Stimulated activated naive CD4-positive, alpha-beta T cell treated with Interleukin-2 at 50 U/mL for 16 hours (primary cell): Measurements from ENCODE around the gene ITPR2.
"Not testable (repeated sequence)": the region's sequence is repeated elsewhere in the genome, so short reads cannot be mapped to it uniquely, and the experiment has no call there.

Source experiments
- DNase-seq: peaks from one replicate; lab custom pipeline; 2025; lab: John Stamatoyannopoulos, UW

Gene ITPR2

GRCh38 chr12:26786865-26787514 is 46.0 kb downstream of the ITPR2 start:
- no peak for DNase-seq

GRCh38 chr12:26786491-26786864 is 46.5 kb downstream of the ITPR2 start:
- DNase-seq: no peak

GRCh38 chr12:26783816-26784379 is 49.1 kb downstream of the ITPR2 start:
- not testable (repeated sequence) for DNase-seq

GRCh38 chr12:26783131-26783526 is 49.9 kb downstream of the ITPR2 start:
- no peak for DNase-seq

GRCh38 chr12:26782372-26783130 is 50.4 kb downstream of the ITPR2 start:
- DNase-seq: no peak

GRCh38 chr12:26780656-26781055 is 52.3 kb downstream of the ITPR2 start:
- not testable (repeated sequence) for DNase-seq

- DNase-seq: not testable (repeated sequence)
These were observed 54.7 kb downstream of the ITPR2 start for GRCh38 chr12:26778173-26778775.

- no peak for DNase-seq
These were observed 55.8 kb downstream of the ITPR2 start for GRCh38 chr12:26777236-26777635.

GRCh38 chr12:26775991-26776390 is 57.0 kb downstream of the ITPR2 start:
- not testable (repeated sequence) for DNase-seq

GRCh38 chr12:26773313-26774104 is 59.5 kb downstream of the ITPR2 start:
- no peak for DNase-seq

GRCh38 chr12:26771861-26772260 is 61.1 kb downstream of the ITPR2 start:
- DNase-seq: no peak

- DNase-seq: no peak
These were observed 62.5 kb downstream of the ITPR2 start for GRCh38 chr12:26770239-26771070.

GRCh38 chr12:26769611-26770010 is 63.4 kb downstream of the ITPR2 start:
- no peak for DNase-seq

- DNase-seq: no peak
These were observed 64.1 kb downstream of the ITPR2 start for GRCh38 chr12:26768611-26769603.

- no peak for DNase-seq
These were observed 65.1 kb downstream of the ITPR2 start for GRCh38 chr12:26767865-26768264.

- no peak for DNase-seq
These were observed 65.9 kb downstream of the ITPR2 start for GRCh38 chr12:26767116-26767515.

- DNase-seq: no peak
These were observed 70.8 kb downstream of the ITPR2 start for GRCh38 chr12:26762186-26762585.

- DNase-seq: no peak
These were observed 71.2 kb downstream of the ITPR2 start for GRCh38 chr12:26761775-26762174.

- no peak for DNase-seq
These were observed 72.2 kb downstream of the ITPR2 start for GRCh38 chr12:26760657-26761293.
